ENCODE measurements around the gene SMS. TPM values are rescaled to one million over a fixed set of nuclear protein-coding genes. Genes with fewer than 3 reads are reported as not detected.

SMS gene
- total RNA-seq, 1 donor from 2014 or later, result 280 TPM

DNA sequence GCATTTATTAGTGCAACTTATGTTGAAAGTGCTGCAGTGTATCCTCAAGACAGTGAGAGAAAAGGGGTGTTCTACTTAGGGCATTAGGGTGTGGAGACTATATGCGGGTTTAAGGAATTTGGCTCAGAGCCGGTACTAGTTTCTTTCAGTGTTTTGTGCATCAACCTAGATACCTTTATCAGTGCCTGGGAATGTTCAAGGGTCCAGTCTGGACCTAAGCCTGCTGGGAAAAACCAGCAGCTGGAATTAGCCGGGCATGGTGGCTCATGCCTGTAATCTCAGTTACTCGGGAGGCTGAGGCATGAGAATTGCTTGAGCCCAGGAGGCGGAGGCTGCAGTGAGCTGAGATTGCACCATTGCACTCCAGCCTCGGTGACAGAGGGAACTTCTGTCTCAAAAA is 99.0 kb downstream of the SMS start:
- no peaks in the 10 kb centered on the region for H3K27me3 Mint-ChIP-seq
- DNase-seq (ENCODE audit: low spot score, unreplicated experiment), result no peak
- TF ChIP-seq, protein P1, sequence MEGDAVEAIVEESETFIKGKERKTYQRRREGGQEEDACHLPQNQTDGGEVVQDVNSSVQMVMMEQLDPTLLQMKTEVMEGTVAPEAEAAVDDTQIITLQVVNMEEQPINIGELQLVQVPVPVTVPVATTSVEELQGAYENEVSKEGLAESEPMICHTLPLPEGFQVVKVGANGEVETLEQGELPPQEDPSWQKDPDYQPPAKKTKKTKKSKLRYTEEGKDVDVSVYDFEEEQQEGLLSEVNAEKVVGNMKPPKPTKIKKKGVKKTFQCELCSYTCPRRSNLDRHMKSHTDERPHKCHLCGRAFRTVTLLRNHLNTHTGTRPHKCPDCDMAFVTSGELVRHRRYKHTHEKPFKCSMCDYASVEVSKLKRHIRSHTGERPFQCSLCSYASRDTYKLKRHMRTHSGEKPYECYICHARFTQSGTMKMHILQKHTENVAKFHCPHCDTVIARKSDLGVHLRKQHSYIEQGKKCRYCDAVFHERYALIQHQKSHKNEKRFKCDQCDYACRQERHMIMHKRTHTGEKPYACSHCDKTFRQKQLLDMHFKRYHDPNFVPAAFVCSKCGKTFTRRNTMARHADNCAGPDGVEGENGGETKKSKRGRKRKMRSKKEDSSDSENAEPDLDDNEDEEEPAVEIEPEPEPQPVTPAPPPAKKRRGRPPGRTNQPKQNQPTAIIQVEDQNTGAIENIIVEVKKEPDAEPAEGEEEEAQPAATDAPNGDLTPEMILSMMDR (IDR thresholded peaks at IDR 0.05; ENCODE audit: unreplicated experiment), result no peak
- H3K4me3 Mint-ChIP-seq (ENCODE audit: low read depth), result no peak overlapping the region
- no peak overlapping the region for H3K27ac Mint-ChIP-seq
- no peaks in the 10 kb centered on the region for H3K36me3 Mint-ChIP-seq (ENCODE audit: insufficient read depth)
- no peaks in the 10 kb centered on the region for H3K9me3 Mint-ChIP-seq (ENCODE audit: low read depth)
- peaks cover 8% of the 10 kb centered on the region for H3K4me1 Mint-ChIP-seq (ENCODE audit: low read depth)

DNA sequence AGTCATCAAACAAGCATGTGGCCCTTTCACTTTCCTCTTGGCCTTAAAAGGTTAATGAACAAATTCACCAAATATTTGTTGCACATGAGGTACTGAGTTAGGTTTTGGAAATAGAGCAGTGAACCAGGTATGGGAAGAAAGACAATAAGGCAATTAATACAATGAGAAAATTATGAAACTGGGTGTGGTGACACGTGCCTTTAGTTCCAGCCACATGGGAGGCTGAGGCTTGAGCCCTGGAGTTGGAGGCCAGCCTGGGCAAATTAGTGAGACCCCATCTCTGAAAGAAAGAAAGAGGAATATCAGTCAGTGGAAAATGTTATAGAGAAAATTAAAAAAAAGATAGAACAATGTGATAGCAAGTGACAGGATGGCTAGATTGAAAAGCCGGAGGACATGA is 99.7 kb downstream of the SMS start:
- Mint-ChIP-seq H3K27me3 (no peaks in the 10 kb centered on the region), H3K4me3 (ENCODE audit: low read depth) (no peak overlapping the region), H3K4me1 (ENCODE audit: low read depth) (peaks cover 8% of the 10 kb centered on the region), H3K27ac (no peak overlapping the region), H3K9me3 (ENCODE audit: low read depth) (no peaks in the 10 kb centered on the region), H3K36me3 (ENCODE audit: insufficient read depth) (no peaks in the 10 kb centered on the region)
- DNase-seq (ENCODE audit: low spot score, unreplicated experiment), result no peak
- TF ChIP-seq, protein P1 (IDR thresholded peaks at IDR 0.05; ENCODE audit: unreplicated experiment), result no peak

- Mint-ChIP-seq H3K36me3 (ENCODE audit: insufficient read depth) (no peaks in the 10 kb centered on the region), H3K9me3 (ENCODE audit: low read depth) (no peaks in the 10 kb centered on the region), H3K27me3 (no peaks in the 10 kb centered on the region), H3K4me3 (ENCODE audit: low read depth) (no peak overlapping the region), H3K27ac (no peak overlapping the region), H3K4me1 (ENCODE audit: low read depth) (peaks cover 8% of the 10 kb centered on the region)
- no peak for DNase-seq (ENCODE audit: low spot score, unreplicated experiment)
- TF ChIP-seq, protein P1 (IDR thresholded peaks at IDR 0.05; ENCODE audit: unreplicated experiment), result no peak
These were observed 101.5 kb downstream of the SMS start for GRCh38 chrX:22041907-22042530.

GRCh38 chrX:22043872-22044271 is 103.4 kb downstream of the SMS start:
- no peak overlapping the region for H3K27ac Mint-ChIP-seq
- no peaks in the 10 kb centered on the region for H3K36me3 Mint-ChIP-seq (ENCODE audit: insufficient read depth)
- H3K9me3 Mint-ChIP-seq (ENCODE audit: low read depth), result no peaks in the 10 kb centered on the region
- no peaks in the 10 kb centered on the region for H3K27me3 Mint-ChIP-seq
- peaks cover 6% of the 10 kb centered on the region for H3K4me1 Mint-ChIP-seq (ENCODE audit: low read depth)
- H3K4me3 Mint-ChIP-seq (ENCODE audit: low read depth), result no peak overlapping the region
- TF ChIP-seq, protein P1 (IDR thresholded peaks at IDR 0.05; ENCODE audit: unreplicated experiment), result no peak
- DNase-seq (ENCODE audit: low spot score, unreplicated experiment), result no peak

Other genes starting within 250 kb of the SMS start
- not detected in 2 replicates for gene SMPX, start 182.6 kb upstream of the SMS start, total RNA-seq
- gene MBTPS2, start 101.1 kb upstream of the SMS start, total RNA-seq, result 13.5 and 14.4 TPM in 2 replicates
- 2.2 and 2.3 TPM in 2 replicates for gene YY2, start 84.7 kb upstream of the SMS start, total RNA-seq
- 0.48 and 0.71 TPM in 2 replicates for gene PHEX, start 91.6 kb downstream of the SMS start, total RNA-seq